Lower leg skin (tissue), 4 donors: ENCODE results near the gene MYH10. TPM values are rescaled to one million over a fixed set of nuclear protein-coding genes. Genes with fewer than 3 reads are reported as not detected.

Experiments used
- DNase-seq, 2 donors: peaks; one replicate each; pipeline ENCODE4 v3.0.0-alpha.2; 2019; ENCODE audit warnings: low spot score in 2 of 2
- H3K4me3 ChIP-seq: fragments of 200-600 bp; sonication (generic); 2 replicates; pipeline ENCODE4 v1.5.1; 2017; ENCODE audit warnings: mild to moderate bottlenecking, low read depth; ENCODE audit not compliant: poor library complexity, severe bottlenecking
- CTCF ChIP-seq, 3 donors: fragments of 450-650 bp; IDR thresholded peaks; one replicate each; pipeline ENCODE4 v1.5.1; 2016; ENCODE audit warnings: antibody characterized with exemption in 3 of 3, mild to moderate bottlenecking in 3 of 3, moderate library complexity in 2 of 3
- POLR2A ChIP-seq, 2 donors: fragments of 450-650 bp; IDR thresholded peaks; one replicate each; pipeline ENCODE4 v1.6.1; 2016 to 2017; ENCODE audit warnings: antibody characterized with exemption in 2 of 2, mild to moderate bottlenecking in 1 of 2, moderate library complexity in 1 of 2
- WGBS, 2 donors: methylation state at CpG; one replicate each; pipeline ENCODE4 v1.1.5; 2018; 5-methylcytosine and 5-hydroxymethylcytosine counted together
- intact Hi-C: fragments of 100-400 bp; cut with DNase I; formaldehyde crosslinking; loops from one replicate; pipeline ENCODE4 v1.15.0; 2023; ENCODE audit warnings: low total_unique reads
- total RNA-seq, 4 donors: library from RNA; depleted of rRNA; stranded (reverse); fragments of >200 nt; gene quantifications; one replicate each; pipeline ENCODE4 v1.1.0, GENCODE V29; 2016

The MYH10 gene
- total RNA-seq, 4 donors from 2014 or later: 6.7 to 17.2 (median 11.4) TPM

GRCh38 chr17:8468127-8468526, 162.4 kb downstream of the MYH10 start:
- peak in 1 of 2 donors; percentile 52 for DNase-seq
- 86% methylated on average over 9 of the region's 9 CpGs for WGBS, 2 donors
- intact Hi-C loops: no loop called here
- no peak for TF ChIP-seq POLR2A (IDR thresholded peaks at IDR 0.05)
- TF ChIP-seq CTCF (IDR thresholded peaks at IDR 0.05): no peak
- H3K4me3 ChIP-seq: no peak overlapping the region

GRCh38 chr17:8467527-8467926, 163.0 kb downstream of the MYH10 start:
- TF ChIP-seq CTCF (IDR thresholded peaks at IDR 0.05) (no peak), POLR2A (IDR thresholded peaks at IDR 0.05) (no peak)
- DNase-seq: peak in 1 of 2 donors; percentile 76

GRCh38 chr17:8466873-8467272, 163.7 kb downstream of the MYH10 start:
- H3K4me3 ChIP-seq: no peak overlapping the region
- no peak for TF ChIP-seq POLR2A (IDR thresholded peaks at IDR 0.05)
- no peak for TF ChIP-seq CTCF (IDR thresholded peaks at IDR 0.05)
- intact Hi-C loops: no loop called here
- DNase-seq: no peak
- 88 to 93% methylated on average over 21 of the region's 21 CpGs for WGBS, 2 donors

More at GRCh38 chr17:8467527-8467926, 163.0 kb downstream of the MYH10 start:
- H3K4me3 ChIP-seq: no peak overlapping the region
- WGBS, 2 donors: 78 to 79% methylated on average over 16 of the region's 16 CpGs
- intact Hi-C loops: no loop called here

GRCh38 chr17:8466456-8466855, 164.1 kb downstream of the MYH10 start:
- intact Hi-C loops: no loop called here
- DNase-seq: no peak
- H3K4me3 ChIP-seq: no peak overlapping the region
- TF ChIP-seq CTCF (IDR thresholded peaks at IDR 0.05) (no peak), POLR2A (IDR thresholded peaks at IDR 0.05) (no peak)
- 62 to 70% methylated on average over 3 of the region's 3 CpGs for WGBS, 2 donors

GRCh38 chr17:8465759-8466158, 164.8 kb downstream of the MYH10 start:
- 27 to 42% methylated on average over 12 of the region's 12 CpGs for WGBS, 2 donors
- TF ChIP-seq CTCF (IDR thresholded peaks at IDR 0.05) (no peak), POLR2A (IDR thresholded peaks at IDR 0.05) (no peak)
- no peak for DNase-seq
- intact Hi-C loops: no loop called here
- H3K4me3 ChIP-seq: no peak overlapping the region

GRCh38 chr17:8465356-8465755, 165.2 kb downstream of the MYH10 start:
- intact Hi-C loops: no loop called here
- no peak for DNase-seq

More at GRCh38 chr17:8465356-8465755, 165.2 kb downstream of the MYH10 start:
- WGBS, 2 donors: 38 to 41% methylated on average over 8 of the region's 8 CpGs
- no peak overlapping the region for H3K4me3 ChIP-seq
- TF ChIP-seq POLR2A (IDR thresholded peaks at IDR 0.05): no peak
- TF ChIP-seq CTCF (IDR thresholded peaks at IDR 0.05): no peak
